Measurements from ENCODE around the gene AGRN.
"Not testable (repeated sequence)": the region's sequence is repeated elsewhere in the genome, so short reads cannot be mapped to it uniquely, and the experiment has no call there.

The AGRN gene

DNA sequence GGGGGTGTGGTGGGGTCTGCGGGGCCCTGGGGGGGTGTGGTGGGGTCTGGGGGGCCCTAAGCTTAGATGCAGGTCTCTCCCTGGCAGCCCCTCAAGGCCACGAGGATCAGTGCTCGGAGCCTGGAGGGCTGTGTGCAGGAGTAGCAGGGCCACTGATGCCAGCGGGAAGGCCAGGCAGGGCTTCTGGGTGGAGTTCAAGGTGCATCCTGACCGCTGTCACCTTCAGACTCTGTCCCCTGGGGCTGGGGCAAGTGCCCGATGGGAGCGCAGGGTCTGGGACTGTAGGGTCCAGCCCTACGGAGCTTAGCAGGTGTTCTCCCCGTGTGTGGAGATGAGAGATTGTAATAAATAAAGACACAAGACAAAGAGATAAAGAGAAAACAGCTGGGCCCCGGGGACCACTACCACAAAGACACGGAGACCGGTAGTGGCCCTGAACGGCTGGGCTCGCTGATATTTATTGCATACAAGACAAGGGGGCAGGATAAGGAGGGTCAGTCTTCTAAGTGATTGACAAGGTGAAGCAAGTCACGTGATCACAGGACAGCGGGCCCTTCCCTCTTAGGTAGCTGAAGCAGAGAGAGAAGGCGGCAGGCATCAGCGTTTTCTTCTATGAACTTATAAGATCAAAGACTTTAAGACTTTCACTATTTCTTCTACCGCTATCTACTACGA lies 45.5 kb downstream of the AGRN start:
- no peak for DNase-seq (ENCODE audit: low read depth in 3 of 3)

DNA sequence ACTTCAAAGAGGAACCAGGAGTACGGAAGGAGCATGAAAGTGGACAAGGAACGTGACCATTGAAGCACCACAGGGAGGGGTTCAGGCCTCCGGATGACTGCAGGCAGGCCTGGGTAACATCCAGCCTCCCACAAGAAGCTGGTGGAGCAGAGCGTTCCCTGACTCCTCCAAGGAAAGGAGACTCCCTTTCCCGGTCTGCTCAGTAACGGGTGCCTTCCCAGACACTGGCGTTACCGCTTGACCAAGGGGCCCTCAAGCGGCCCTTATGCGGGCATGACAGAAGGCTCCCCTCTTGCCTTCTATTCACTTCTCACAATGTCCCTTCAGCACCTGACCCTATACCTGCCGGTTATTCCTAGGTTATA lies 46.0 kb downstream of the AGRN start:
- DNase-seq (ENCODE audit: low read depth in 3 of 3): not testable (repeated sequence)

DNA sequence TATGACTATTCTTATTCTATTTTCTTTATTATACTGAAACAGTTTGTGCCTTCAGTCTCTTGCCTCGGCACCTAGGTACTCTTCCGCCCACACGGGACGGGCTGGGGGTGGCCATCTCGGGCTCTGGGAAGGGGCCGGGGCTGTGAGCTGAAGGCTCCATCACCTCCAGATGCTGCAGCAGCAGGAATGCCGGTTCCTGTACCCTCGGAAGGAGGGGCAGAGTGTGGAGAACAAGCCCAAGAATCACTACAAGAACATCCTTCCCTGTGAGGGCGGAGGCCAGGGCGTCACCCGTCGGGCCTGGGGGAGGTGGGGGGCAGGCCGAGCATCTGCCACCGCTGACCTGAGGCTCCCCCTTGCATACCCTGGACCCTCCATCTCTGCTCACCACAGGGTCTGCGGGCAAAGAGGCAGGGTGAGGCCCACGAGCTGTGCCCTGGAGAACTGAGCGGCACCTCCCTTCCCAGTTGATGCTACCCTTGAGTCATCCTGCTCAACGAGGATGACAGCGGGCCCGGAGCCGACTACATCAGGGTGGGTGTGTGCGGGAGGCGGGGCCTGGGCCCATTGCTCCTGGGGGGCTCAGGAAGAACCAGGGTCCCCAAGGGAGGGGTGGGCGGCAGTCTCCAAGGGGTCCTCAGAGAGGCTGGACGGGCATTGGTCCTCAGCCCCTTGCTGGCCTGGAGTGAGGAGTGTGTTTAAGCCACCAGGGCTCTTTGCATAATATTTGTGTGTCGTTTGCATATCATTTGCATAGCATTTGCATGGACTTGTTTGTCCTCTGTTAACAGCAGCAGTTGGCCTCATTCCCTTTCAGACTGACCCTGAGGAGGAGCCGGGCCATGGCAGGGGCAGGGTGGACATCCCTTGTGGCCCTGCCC lies 46.7 kb downstream of the AGRN start:
- DNase-seq (ENCODE audit: low read depth in 3 of 3): no peak

DNA sequence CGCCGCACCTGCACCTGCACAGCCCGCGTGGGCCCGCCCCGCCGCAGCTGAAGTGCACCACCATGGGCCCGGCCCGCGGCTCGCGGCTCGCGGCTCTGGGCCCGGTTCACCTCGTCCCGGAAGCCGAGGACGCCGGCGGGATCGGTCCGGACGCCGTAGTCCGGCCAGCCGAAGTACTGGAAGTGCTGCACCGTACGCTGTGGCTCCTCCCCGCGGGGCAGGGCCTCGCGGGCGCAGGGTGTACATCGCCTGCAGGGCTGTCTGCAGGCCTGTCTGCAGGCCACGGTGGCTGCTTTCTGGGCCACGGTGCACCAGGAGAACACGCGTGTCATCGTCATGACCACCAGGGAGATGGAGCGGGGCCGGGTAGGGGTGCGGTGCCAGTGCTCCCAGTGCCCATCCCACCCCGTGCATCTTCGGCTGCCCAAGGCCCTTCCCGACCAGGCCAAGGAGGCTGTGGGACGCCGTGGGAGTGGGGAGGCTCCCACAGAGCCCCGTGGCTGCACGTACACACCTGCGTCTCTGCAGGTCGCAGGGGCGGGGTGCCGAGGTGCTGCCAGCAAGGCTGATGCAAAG lies 47.5 kb downstream of the AGRN start:
- DNase-seq (ENCODE audit: low read depth in 3 of 3): no peak

DNA sequence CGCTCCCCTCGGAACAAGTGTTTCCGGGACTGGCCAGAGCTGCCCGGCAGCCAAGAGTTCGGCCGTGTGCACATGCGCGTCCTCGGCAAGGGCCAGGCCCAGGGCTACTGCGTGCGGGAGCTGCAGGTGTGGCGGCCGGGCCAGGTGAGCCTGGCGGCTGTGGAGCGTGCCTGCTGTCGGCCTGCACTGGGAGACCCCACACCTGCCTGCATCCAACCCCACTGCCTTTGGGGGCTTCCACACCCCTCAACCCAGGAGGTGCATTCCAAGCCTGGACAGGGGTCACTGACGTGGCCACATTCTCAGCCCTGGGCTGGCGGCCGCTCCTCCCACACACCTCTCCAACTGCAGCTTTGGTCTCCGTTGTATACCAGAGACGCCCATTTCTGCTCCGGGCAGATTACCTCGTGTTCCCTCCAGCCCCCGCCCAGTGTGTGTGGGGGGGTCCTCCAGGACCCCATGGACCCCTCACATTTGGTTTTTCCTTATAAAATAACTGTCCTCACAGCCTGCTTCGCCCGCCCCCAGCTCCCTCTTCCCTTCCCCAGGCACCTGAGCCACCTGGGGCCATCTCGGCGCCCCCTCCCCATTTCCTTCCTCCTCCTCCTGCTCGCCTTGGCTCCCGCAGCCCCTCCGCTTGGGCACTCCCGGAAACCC lies 48.1 kb downstream of the AGRN start:
- DNase-seq (ENCODE audit: low read depth in 3 of 3): no peak

DNA sequence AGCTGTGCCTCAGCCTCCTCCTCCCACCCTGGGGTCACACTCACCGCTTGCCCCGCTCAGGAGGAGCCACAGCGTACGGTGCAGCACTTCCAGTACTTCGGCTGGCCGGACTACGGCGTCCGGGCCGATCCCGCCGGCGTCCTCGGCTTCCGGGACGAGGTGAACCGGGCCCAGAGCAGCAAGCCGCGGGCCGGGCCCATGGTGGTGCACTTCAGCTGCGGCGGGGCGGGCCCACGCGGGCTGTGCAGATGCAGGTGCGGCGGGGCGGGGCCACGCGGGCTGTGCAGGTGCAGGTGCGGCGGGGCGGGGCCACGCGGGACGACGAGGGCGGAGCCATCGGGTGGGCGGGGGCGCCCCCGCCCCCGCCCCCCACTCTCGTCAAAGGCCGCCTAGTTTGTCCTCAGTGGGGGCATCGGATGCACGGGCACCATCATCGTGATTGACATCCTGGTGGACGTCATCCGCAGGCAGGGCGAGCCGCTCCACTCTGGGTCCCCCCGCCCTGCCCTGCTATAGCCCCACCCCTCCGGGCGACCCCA lies 48.7 kb downstream of the AGRN start:
- no peak for DNase-seq (ENCODE audit: low read depth in 3 of 3)

DNA sequence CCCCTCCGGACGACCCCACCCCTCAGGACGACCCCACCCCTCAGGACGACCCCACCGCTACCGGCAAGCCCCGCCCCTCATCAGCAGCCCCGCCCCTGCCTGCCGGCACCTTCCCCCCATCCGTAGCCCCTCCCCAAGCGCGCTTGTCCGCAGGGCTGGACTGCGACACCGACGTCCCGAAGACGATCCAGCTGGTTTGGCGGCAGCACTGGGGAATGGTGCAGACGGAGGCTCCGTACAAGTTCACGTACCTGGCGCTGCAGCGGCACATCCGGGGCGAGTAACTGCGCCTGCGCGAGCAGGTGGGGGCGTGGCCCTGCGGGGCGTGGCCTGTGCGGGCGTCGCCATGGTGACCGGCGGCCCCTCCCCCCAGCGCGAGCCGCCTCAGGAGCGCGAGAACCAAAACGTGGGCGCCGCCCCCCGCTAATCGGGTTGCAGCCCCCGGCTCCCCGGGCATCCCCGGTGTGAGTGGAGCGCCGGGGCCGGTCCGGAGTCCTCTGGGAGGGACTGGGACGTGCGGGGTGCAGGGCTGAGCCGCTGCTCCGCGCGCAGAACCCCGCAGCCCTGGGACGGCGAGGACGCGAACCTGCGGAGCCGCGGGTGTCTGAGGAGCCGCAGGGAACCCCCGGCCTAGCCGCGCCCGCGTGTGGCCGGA lies 49.3 kb downstream of the AGRN start:
- DNase-seq (ENCODE audit: low read depth in 3 of 3): peak; percentile 78 to 81 (median 79)

DNA sequence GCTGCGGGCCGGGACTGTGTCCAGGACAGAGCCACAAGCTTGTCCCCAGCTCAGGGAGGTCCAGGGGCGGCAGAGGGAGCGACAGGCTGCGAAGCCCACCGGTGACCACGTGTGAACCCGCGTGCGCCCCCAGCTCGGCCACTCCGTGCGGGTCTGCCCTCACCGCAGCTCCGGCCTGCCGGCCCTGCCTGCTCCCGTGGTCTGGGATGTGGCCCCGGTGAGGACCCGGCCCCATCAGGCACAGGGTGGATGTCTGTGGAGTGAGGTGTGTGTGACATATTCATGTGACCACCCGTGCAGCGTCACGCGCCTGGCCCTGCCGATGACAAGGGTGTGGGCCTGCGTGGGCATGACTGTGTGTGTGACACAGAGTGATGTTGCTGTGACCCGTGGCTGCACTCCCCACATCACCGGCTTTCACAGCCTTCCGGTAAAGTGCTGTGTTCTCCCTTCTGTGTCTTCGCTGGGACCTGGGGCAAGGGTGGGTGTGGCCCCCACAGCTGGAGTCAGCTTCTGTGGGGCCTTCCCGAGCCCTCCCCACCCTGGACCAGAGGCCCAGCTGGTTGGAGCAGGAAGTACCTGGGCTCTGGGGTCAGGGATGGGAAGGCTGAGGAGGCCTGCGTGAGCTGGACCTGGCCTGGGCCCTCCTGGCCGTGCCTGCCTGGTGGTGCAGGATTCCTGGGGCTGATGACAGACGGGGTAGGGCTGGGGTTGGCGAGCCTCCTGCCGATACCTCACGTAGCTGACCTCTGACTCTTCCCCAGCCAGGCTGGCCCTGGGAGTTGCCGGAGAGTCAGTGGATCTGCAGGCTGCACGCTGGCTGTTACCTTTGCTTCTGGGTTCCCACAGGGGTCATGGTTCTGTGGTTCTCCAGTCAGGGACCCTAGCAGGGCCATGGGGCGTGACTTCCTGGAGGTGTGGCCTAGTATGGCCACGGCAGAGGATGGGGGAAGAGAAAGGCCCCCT lies 50.1 kb downstream of the AGRN start:
- no peak for DNase-seq (ENCODE audit: low read depth in 3 of 3)

DNA sequence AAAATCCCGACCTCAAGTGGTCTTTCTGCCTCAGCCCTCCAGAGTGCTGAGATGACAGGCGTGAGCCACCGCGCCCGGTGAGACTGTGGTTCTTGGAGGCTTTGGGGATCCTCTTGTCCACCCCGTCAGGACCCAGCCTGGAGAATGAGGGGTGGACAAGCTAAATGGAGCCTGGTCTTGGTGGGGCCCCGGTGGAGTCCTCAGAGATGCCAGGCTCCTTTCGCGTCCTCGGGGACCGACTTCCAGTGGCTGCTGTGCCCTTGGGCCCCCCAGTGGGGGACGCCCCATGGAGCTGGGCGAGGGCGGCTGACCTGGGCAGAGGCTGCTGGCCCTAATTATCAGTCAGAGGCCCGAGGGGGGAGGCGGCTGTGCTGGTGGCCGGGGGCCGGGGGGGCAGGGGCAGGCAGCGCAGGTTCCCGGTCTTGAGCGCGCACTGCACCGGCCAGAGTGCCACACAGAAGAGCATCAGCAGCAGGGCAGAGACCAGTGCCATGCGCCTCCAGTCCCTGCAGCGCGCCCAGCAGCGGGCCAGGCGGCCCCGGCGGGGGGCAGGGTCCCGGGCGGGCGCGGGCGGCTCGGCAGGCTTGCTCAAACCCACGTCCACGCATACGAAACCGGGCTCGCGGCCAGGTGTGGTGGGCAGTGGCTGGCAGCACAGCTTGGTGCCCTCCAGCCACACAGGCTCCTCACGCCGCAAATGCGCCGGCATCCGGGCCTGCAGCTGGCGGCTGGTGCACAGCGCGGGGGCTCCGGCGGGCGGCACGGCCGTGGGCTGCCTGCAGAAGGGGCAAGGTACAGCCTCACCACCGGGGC lies 51.8 kb downstream of the AGRN start:
- DNase-seq (ENCODE audit: low read depth in 3 of 3): no peak

DNA sequence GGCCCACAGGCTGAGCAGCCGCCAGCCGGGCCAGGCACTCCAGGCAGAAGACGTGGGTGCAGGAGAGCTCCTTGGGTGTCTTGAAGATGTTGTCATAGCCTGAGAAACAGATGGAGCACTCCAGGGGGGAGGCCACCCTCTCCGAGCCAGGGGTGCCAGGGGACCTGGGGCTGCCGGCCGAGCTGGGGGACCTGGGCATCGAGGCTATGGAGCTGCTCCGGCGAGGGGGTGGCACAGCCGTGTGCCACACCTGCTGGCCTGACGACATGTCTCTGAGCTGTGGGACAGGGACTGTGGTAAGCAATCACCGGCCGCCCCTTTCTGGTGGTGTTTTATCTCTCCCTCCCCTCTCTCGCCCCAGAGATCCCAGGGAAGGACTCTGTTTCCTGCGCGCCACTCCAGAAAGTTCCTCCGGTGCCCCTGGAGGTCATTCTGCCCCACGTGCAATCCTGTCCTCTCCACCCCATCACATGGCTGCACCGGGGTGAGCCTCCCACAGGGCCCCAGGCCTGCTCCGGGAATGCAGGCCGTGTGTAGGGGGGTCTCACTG lies 52.5 kb downstream of the AGRN start:
- DNase-seq (ENCODE audit: low read depth in 3 of 3): no peak

DNA sequence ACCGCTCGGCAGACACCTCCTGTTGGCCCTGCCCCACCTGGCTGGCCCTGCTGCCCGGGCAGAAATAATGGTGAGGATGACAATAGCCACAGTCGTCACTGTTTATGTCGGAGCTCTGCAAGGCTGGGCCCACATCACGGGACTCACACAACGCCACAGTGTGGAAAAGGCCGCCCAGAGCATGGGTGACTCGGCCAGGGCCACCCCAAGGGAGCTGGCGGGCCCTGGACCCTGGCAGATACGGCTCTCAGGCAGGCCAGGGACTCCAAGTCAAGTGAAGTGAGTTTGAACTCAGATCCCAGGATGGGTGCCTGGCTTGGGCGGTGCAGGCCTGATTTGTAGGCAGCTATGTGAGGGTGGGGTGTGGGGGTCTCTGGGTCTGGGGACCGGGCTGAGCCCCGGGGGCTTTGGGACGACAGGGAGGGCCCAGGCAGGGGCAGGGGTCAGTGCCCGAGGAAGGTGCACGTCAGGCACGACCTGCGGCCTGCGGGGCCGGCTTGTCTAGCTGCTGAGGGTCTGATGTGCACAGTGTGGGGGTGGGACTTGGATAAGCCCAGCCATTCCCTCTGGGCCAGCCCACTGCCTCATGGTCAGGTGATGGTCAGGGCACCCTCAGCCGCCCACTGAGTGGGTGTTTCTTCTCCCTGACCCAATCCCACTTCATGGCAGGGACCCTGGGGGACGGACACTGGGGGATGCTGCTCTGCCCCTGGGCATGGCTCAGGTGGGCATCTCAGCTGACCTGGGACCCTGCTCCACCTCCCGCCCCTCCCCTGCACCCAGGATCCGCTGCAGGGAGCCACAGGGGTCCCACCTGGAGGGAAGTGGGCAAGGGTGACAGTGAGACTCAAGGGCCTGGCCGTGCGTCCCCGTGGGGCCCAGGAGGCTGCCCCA lies 53.2 kb downstream of the AGRN start:
- no peak for DNase-seq (ENCODE audit: low read depth in 3 of 3)

DNA sequence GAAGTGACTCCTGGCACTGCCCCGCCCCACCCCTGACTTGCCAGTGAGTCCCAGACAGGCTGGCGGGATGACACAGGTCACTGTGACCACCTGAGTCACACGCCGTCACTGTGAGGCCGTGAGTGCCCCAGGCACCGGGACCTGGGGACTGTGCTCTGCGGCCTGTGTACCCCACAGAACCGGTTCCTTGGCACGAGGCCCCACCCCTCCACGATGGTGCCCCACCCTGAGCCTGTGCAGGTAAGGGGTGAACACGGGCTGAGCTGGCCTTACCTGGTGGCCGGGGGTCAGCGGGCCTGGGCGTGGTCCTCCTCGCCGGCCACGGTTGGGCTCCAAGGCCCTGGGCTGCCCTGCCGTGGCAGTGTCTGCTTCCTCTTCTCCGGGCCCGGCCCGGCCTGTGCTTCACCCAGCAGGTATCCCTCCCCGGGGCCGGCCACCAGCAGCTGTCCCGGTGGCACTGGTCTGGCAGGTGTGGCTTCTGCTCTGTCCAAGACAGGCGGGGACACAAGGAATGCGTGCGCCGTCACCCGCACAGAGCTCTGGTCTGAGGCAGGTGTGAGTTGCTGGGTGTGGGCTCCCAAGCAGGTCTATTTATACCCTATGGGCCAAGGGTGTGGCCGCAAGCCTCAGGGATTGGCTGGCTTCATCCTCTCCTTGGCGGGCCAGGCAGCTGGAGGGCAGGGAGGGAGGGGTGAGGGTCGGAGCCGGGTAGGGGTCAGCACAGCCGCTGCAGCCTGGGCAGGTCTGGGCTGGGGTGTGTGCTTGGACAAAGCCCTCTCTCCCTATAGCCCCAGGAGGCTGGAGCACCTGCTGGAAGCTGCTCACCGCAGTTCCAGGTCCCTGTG lies 54.0 kb downstream of the AGRN start, which contains the start of gene RNF223:
RNF223 (minus strand) TSS at position 564 of the 845 bp plus-strand sequence. CDS start 1,740 bp downstream, outside the sequence.
- DNase-seq (ENCODE audit: low read depth in 3 of 3): no peak

DNA sequence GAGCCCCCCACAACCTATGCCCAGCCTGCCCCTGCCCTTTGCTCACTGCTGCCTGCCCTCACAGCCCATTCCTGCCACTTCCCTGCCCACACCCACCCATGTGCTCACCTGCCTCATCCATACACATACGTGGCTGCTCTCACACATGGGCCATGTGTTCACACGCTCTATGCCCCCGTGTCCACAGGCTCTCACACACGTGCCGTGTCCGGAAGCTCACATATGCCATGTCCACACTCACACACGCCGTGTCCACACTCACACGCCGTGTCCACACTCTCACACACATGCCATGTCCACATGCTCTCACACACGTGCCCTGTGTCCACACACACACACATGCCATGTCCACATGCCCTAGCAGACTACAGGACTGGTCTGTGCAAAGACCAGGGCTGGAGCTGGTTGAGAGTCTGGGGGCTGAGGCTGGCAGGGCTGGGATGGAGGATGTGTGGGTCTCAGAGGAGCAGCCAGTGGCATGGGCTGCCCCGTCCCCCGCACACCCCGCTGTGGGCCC lies 54.8 kb downstream of the AGRN start:
- DNase-seq (ENCODE audit: low read depth in 3 of 3): no peak

DNA sequence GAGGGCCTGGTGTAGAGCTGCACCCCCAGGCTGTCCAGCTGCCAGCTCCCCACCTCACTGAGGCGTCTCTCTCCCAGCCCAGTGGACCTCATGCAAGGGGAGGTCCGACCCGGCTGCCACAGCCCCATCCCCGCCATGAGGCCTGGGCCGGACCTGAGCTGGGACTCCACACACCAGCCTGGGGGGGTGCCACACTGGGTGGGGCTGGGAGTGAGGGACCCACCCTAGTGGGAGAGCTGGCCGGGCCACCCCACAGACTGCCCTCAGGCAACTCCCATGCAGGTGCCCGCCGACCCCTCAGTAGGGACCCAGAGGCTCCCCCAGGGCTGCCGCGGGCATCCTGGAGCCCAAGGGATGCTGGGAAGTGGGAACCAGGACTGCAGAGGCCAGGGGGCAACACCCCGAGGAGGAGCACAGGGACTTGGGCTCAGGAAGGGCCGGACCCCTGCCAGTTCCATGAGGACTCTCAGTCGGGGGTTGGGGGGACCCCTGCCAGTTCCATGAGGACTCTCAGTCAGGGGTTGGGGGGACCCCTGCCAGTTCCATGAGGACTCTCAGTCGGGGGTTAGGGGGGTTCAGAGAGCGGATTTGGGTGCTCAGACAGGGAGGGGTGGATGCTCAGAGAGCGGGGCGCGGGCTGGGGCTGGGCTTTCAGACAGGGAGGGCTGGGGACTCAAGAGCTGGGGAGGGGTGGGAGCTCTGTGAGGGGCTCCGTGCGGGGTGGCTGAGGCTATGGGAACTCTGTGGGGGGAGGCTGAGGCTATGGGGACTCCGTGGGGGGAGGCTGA lies 55.4 kb downstream of the AGRN start:
- DNase-seq (ENCODE audit: low read depth in 3 of 3): no peak

DNA sequence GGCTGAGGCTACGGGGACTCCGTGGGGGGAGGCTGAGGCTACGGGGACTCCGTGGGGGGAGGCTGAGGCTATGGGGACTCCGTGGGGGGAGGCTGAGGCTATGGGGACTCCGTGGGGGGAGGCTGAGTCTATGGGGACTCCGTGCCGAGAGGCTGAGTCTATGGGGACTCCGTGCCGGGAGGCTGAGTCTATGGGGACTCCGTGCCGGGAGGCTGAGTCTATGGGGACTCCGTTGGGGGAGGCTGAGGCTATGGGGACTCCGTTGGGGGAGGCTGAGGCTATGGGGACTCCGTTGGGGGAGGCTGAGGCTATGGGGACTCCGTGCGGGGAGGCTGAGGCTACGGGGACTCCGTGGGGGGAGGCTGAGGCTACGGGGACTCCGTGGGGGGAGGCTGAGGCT lies 57.5 kb downstream of the AGRN start:
- not testable (repeated sequence) for DNase-seq (ENCODE audit: low read depth in 3 of 3)

Data from stimulated activated CD4-positive, alpha-beta T cell treated with anti-CD3 and anti-CD28 coated beads, TNF-alpha, amount 100 ng/mL, for 48 hours (primary cell).